K562 (cell line): ENCODE results near the gene SLC36A2. TPM values are rescaled to one million over a fixed set of nuclear protein-coding genes. Genes with fewer than 3 reads are reported as not detected.

Experiments
- ATAC-seq: fragments of 200-7000 bp; cut with Tn5 transposase; 3 replicates; pipeline ENCODE4 v1.9.1; 2020; ENCODE audit warnings: moderate library complexity
- BruUV-seq: library from RNA; stranded (reverse); fragments of 400-500 nt; replicated peaks from 2 replicates; lab custom pipeline; 2021; lab: Mats Ljungman, UMichigan
- CTCF ChIA-PET: fragments of 300-600 bp; formaldehyde crosslinking; extraction: SDS; loops from one replicate; lab custom pipeline; 2021; ENCODE audit warnings: low intra/inter-chr PET ratio; lab: Yijun Ruan, JAX
- POLR2A ChIA-PET: fragments of 300-600, 350-650 bp; sonication (Branson Sonifier 250); formaldehyde crosslinking; extraction: SDS; loops from one replicate; lab custom pipeline; 2021; ENCODE audit warnings: antibody characterized with exemption, inconsistent platforms; lab: Yijun Ruan, JAX
- DNase-seq, 4 experiments: peaks; one replicate each; pipeline versions ENCODE4 v3.0.0 to v3.0.0-alpha.2; 2011 to 2018; ENCODE audit warnings: low spot score in 3 of 4, mixed read lengths in 3 of 4; ENCODE audit errors: extremely low read depth in 1 of 4
- FAIRE-seq: peaks from 2 replicates; lab custom pipeline; 2011; peaks lifted over from hg19 to GRCh38; lab: Jason Lieb, UNC
- H2AFZ ChIP-seq: 2 replicates; pipeline ENCODE4 v1.6.0; 2011; ENCODE audit warnings: low read depth, low read length, control low read depth, inconsistent platforms
- H3K27ac ChIP-seq: fragments of 200-600 bp; 3 replicates; pipeline ENCODE4 v1.8.0; 2011; ENCODE audit warnings: low read depth, mild to moderate bottlenecking, control low read depth, inconsistent platforms, low read length, moderate library complexity, mixed read lengths; ENCODE audit errors: extremely low read depth
- H3K27me3 ChIP-seq, 2 experiments: fragments of 300-600 bp in 1 of 2; 2 replicates in 1 of 2; 3 replicates in 1 of 2; pipeline versions ENCODE4 v1.6.0 to v1.8.0; 2011; ENCODE audit warnings: inconsistent platforms in 2 of 2, low read length in 2 of 2, mild to moderate bottlenecking in 1 of 2, mixed read lengths in 1 of 2, moderate library complexity in 1 of 2; ENCODE audit not compliant: control insufficient read depth in 2 of 2, insufficient read depth in 2 of 2
- H3K36me3 ChIP-seq: fragments of 300-600 bp; 3 replicates; pipeline ENCODE4 v1.8.0; 2011; ENCODE audit warnings: mild to moderate bottlenecking, low read length, inconsistent platforms; ENCODE audit not compliant: control insufficient read depth, insufficient read depth
- H3K4me1 ChIP-seq, 2 experiments: fragments of 200-600 bp in 1 of 2; replicated peaks in 1 of 2; 2 replicates in 1 of 2; 3 replicates in 1 of 2; pipeline versions ENCODE4 v1.5.1 to v1.8.0; 2011; ENCODE audit warnings: inconsistent platforms in 2 of 2, low read length in 2 of 2, mild to moderate bottlenecking in 1 of 2, mixed read lengths in 1 of 2, moderate library complexity in 1 of 2; ENCODE audit not compliant: control insufficient read depth in 2 of 2, insufficient read depth in 2 of 2
- H3K4me2 ChIP-seq: 2 replicates; pipeline ENCODE4 v1.6.1; 2011; ENCODE audit warnings: low read length, control low read depth, inconsistent platforms, mixed read lengths; ENCODE audit not compliant: insufficient read depth
- H3K4me3 ChIP-seq: fragments of 200-600 bp; sonication (generic), shearing (Covaris generic); 2 replicates; pipeline ENCODE4 v1.5.1; 2016; ENCODE audit warnings: control low read depth, inconsistent platforms
- H3K79me2 ChIP-seq: fragments of 200-600 bp; 3 replicates; pipeline ENCODE4 v1.8.0; 2011; ENCODE audit warnings: low read length, inconsistent platforms; ENCODE audit not compliant: control insufficient read depth, insufficient read depth
- H3K9ac ChIP-seq, 2 experiments: 2 replicates each; pipeline versions ENCODE4 v1.6.0 to v1.6.1; 2011; ENCODE audit warnings: low read depth in 2 of 2, low read length in 2 of 2, control low read depth in 1 of 2, inconsistent platforms in 1 of 2, mild to moderate bottlenecking in 1 of 2, mixed read lengths in 1 of 2; ENCODE audit not compliant: insufficient read depth in 1 of 2
- H3K9me1 ChIP-seq: one replicate; pipeline ENCODE4 v1.6.0; 2011; ENCODE audit warnings: inconsistent platforms, mild to moderate bottlenecking, low read length, moderate library complexity; ENCODE audit not compliant: control insufficient read depth, insufficient read depth
- H3K9me3 ChIP-seq: replicated peaks from 2 replicates; pipeline ENCODE4 v1.5.1; 2011; ENCODE audit warnings: low read depth, low read length, inconsistent platforms; ENCODE audit not compliant: control insufficient read depth, insufficient read depth
- H4K20me1 ChIP-seq: replicated peaks from 2 replicates; pipeline ENCODE4 v1.6.1; 2011; ENCODE audit warnings: low read length, inconsistent platforms, mixed read lengths; ENCODE audit not compliant: control insufficient read depth, insufficient read depth
- GATA2 ChIP-seq: sonication (generic); formaldehyde crosslinking; IDR thresholded peaks from 2 replicates; pipeline ENCODE4 v1.4.0; 2020; ENCODE audit warnings: mild to moderate bottlenecking, missing genetic modification reagents
- HMGN3 ChIP-seq: IDR thresholded peaks from 2 replicates; pipeline ENCODE4 v1.6.1; 2011; ENCODE audit warnings: borderline replicate concordance, low read depth, mild to moderate bottlenecking, mixed read lengths, low read length; ENCODE audit not compliant: insufficient read length; ENCODE audit errors: extremely low read depth
- IFI16 ChIP-seq: fragments of 250-450 bp; sonication (Bioruptor Pico); IDR thresholded peaks from 2 replicates; pipeline ENCODE4 v2.1.2; 2022; ENCODE audit warnings: mild to moderate bottlenecking, inconsistent platforms
- MCM2 ChIP-seq: fragments of 450-650 bp; IDR thresholded peaks from 2 replicates; pipeline ENCODE4 v1.6.1; 2017; ENCODE audit warnings: low read depth, mild to moderate bottlenecking
- MEIS2 ChIP-seq: fragments of 450-650 bp; IDR thresholded peaks from 2 replicates; pipeline ENCODE4 v1.6.1; 2014; ENCODE audit warnings: mild to moderate bottlenecking; ENCODE audit not compliant: partially characterized antibody
- PTTG1 ChIP-seq: fragments of 450-650 bp; IDR thresholded peaks from 2 replicates; pipeline ENCODE4 v1.6.1; 2016; ENCODE audit warnings: low read depth, mild to moderate bottlenecking, missing genetic modification characterization, missing compliant biosample characterization
- PYGO2 ChIP-seq: fragments of 450-650 bp; IDR thresholded peaks from 2 replicates; pipeline ENCODE4 v1.6.1; 2016; ENCODE audit warnings: mild to moderate bottlenecking, missing genetic modification characterization, moderate library complexity, missing compliant biosample characterization
- RBM15 ChIP-seq: fragments of 200-400 bp; formaldehyde crosslinking; IDR thresholded peaks from 2 replicates; pipeline ENCODE4 v1.6.1; 2018; ENCODE audit warnings: mild to moderate bottlenecking, low read length, moderate library complexity; ENCODE audit not compliant: insufficient read depth
- RUNX1 ChIP-seq: sonication (generic); IDR thresholded peaks from 2 replicates; pipeline ENCODE4 v1.6.1; 2016; ENCODE audit warnings: antibody characterized with exemption, low read depth
- SAFB ChIP-seq: fragments of 200-400 bp; formaldehyde crosslinking; IDR thresholded peaks from 2 replicates; pipeline ENCODE4 v1.6.1; 2017; ENCODE audit warnings: low read depth, low read length, borderline replicate concordance
- SFPQ ChIP-seq: fragments of 200-400 bp; formaldehyde crosslinking; IDR thresholded peaks from 2 replicates; pipeline ENCODE4 v1.6.1; 2017; ENCODE audit warnings: mild to moderate bottlenecking, low read depth, low read length, moderate library complexity
- SOX6 ChIP-seq: fragments of 450-650 bp; IDR thresholded peaks from 2 replicates; pipeline ENCODE4 v1.6.1; 2014; ENCODE audit warnings: mild to moderate bottlenecking
- WGBS: fragments of 100-300 bp; shearing (Covaris generic); methylation state at CpG from one replicate; pipeline ENCODE4 v1.1.6; 2016; ENCODE audit warnings: low coverage, mixed read lengths; ENCODE audit not compliant: insufficient coverage; ENCODE audit errors: missing lambda C conversion rate; 5-methylcytosine and 5-hydroxymethylcytosine counted together
- in situ Hi-C: fragments of 300-500 bp; cut with MboI; formaldehyde crosslinking; loops from 4 replicates; pipeline ENCODE4 v1.15.0; 2018; ENCODE audit warnings: inconsistent platforms, mixed read lengths
- intact Hi-C: fragments of 100-400 bp; cut with micrococcal nuclease; formaldehyde crosslinking; loops from 2 replicates; pipeline ENCODE4 v1.14.2; 2022
- polyA plus RNA-seq, 8 experiments: library from polyadenylated mRNA; depleted of rRNA in 4 of 8; stranded (reverse) in 5 of 8; unstranded in 3 of 8; fragments of >200 nt; fragmentation: Nextera tagmentation in 2 of 8; fragmentation: Illumina TruSeq in 1 of 8; extraction: Ambion mirVana in 2 of 8; extraction: Trizol in 1 of 8; gene quantifications; 2 replicates each; pipeline versions ENCODE4 v1.2.1 to v1.2.3, GENCODE V29; 2011 to 2014; ENCODE audit warnings: inconsistent platforms in 1 of 8, missing spikeins in 1 of 8
- total RNA-seq, 7 experiments: library from RNA; depleted of rRNA in 6 of 7; stranded (reverse); fragments of >200 nt in 6 of 7; fragmentation: Illumina TruSeq in 2 of 7; extraction: Trizol in 2 of 7; gene quantifications; 2 replicates each; pipeline versions ENCODE4 v1.2.1 to v1.2.3, GENCODE V29; 2011 to 2021; ENCODE audit warnings: low replicate concordance in 1 of 7
- TF ChIP-seq, protein P1 (sequence below): fragments of 250-450 bp; sonication (Bioruptor Pico); IDR thresholded peaks from 2 replicates; pipeline ENCODE4 v1.4.0; 2020; ENCODE audit warnings: mild to moderate bottlenecking, moderate library complexity
- TF ChIP-seq, protein P2 (sequence below), 2 experiments: IDR thresholded peaks; 2 replicates each; pipeline ENCODE4 v1.6.1; 2011; ENCODE audit warnings: borderline replicate concordance in 1 of 2, control low read depth in 1 of 2, low read depth in 1 of 2, low read length in 1 of 2, mild to moderate bottlenecking in 1 of 2, mixed read lengths in 1 of 2, moderate library complexity in 1 of 2; ENCODE audit not compliant: insufficient read depth in 1 of 2, insufficient read length in 1 of 2, poor library complexity in 1 of 2, severe bottlenecking in 1 of 2; ENCODE audit errors: extremely low read depth in 1 of 2

SLC36A2 gene
- total and polyA plus RNA-seq, 9 of the 15 experiments (the other 6 are each of a cell fraction or from before 2014, with no cell fraction given): not detected

GRCh38 chr5:151320481-151320880 is 26.9 kb downstream of the SLC36A2 start:
- no TSS peak for BruUV-seq
- ATAC-seq (no peak), DNase-seq (no peak), FAIRE-seq (no peak)
- Histone ChIP-seq H3K36me3 (no peaks in the 10 kb centered on the region), H3K4me1 (peaks cover 0 to 3% of the 10 kb centered on the region in 2 experiments; a peak in 1 of 5 replicates), H2AFZ (no peak overlapping the region), H3K4me3 (no peak overlapping the region)
- in situ Hi-C loops (no loop called here), intact Hi-C loops (no loop called here)
- WGBS: 0% methylated on average over 4 of the region's 4 CpGs
- TF ChIP-seq RBM15: no peak
- no peak for TF ChIP-seq GATA2 (CRISPR knock-in tag)
- no peak for TF ChIP-seq SFPQ
- no peak for TF ChIP-seq PYGO2 (tag)
- TF ChIP-seq, protein P1, sequence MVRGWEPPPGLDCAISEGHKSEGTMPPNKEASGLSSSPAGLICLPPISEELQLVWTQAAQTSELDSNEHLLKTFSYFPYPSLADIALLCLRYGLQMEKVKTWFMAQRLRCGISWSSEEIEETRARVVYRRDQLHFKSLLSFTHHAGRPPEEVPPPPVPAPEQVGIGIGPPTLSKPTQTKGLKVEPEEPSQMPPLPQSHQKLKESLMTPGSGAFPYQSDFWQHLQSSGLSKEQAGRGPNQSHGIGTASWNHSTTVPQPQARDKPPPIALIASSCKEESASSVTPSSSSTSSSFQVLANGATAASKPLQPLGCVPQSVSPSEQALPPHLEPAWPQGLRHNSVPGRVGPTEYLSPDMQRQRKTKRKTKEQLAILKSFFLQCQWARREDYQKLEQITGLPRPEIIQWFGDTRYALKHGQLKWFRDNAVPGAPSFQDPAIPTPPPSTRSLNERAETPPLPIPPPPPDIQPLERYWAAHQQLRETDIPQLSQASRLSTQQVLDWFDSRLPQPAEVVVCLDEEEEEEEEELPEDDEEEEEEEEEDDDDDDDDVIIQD: no peak
- TF ChIP-seq, protein P2, sequence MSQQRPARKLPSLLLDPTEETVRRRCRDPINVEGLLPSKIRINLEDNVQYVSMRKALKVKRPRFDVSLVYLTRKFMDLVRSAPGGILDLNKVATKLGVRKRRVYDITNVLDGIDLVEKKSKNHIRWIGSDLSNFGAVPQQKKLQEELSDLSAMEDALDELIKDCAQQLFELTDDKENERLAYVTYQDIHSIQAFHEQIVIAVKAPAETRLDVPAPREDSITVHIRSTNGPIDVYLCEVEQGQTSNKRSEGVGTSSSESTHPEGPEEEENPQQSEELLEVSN (IDR thresholded peaks at IDR 0.05; ENCODE audit: borderline replicate concordance in 1 of 2, extremely low read depth in 1 of 2, insufficient read depth in 1 of 2, insufficient read length in 1 of 2, low read depth in 1 of 2, low read length in 1 of 2, poor library complexity in 1 of 2, severe bottlenecking in 1 of 2): no peak
- no peak for TF ChIP-seq PTTG1
- no peak for TF ChIP-seq RUNX1
- TF ChIP-seq MEIS2: no peak
- TF ChIP-seq SAFB: no peak
- TF ChIP-seq SOX6: no peak
- no peak for TF ChIP-seq IFI16 (CRISPR knock-in tag)
- no peak for TF ChIP-seq MCM2
- TF ChIP-seq HMGN3: no peak
- TF ChIP-seq, all 486 proteins: peak for 0
- Histone ChIP-seq H3K4me2 (no peak overlapping the region), H3K27me3 (peaks cover 3 to 30% of the 10 kb centered on the region in 2 experiments; a peak in 4 of 5 replicates), H3K9me1 (no peaks in the 10 kb centered on the region), H4K20me1 (no peaks in the 10 kb centered on the region), H3K27ac (no peak overlapping the region), H3K9ac (no peak overlapping the region), H3K9me3 (no peaks in the 10 kb centered on the region; the same call in 1 of the 2 replicates), H3K79me2 (no peaks in the 10 kb centered on the region)
- ChIA-PET POLR2A (interaction anchor here (0.6 to 0.8 kb wide), 2 partner anchors 8 to 30 kb away, joined by 3 to 4 read pairs; no protein-coding TSS in a partner anchor), CTCF (no interaction called here)
